IgD-negative memory B cell (primary cell): Measurements from ENCODE around the gene CDH7. TPM values are rescaled to one million over a fixed set of nuclear protein-coding genes. Genes with fewer than 3 reads are reported as not detected.

Experiments used
- H3K27ac Mint-ChIP-seq, 3 donors: one replicate each; pipeline ENCODE4 v1.8.0; 2020 to 2022; ENCODE audit warnings: mild to moderate bottlenecking in 3 of 3, mixed read lengths in 3 of 3, moderate library complexity in 1 of 3
- H3K27me3 Mint-ChIP-seq: one replicate; pipeline ENCODE4 v1.8.0; 2021; ENCODE audit warnings: mixed read lengths
- H3K36me3 Mint-ChIP-seq: one replicate; pipeline ENCODE4 v1.8.0; 2020; ENCODE audit warnings: mild to moderate bottlenecking, mixed read lengths
- H3K4me1 Mint-ChIP-seq, 3 donors: one replicate each; pipeline ENCODE4 v1.8.0; 2020 to 2022; ENCODE audit warnings: mixed read lengths in 3 of 3, mild to moderate bottlenecking in 1 of 3
- H3K4me3 Mint-ChIP-seq, 4 donors: one replicate each; pipeline ENCODE4 v1.8.0; 2020 to 2022; ENCODE audit warnings: mild to moderate bottlenecking in 4 of 4, mixed read lengths in 4 of 4, moderate library complexity in 3 of 4
- H3K9me3 Mint-ChIP-seq, 3 donors: one replicate each; pipeline ENCODE4 v1.8.0; 2020 to 2021; ENCODE audit warnings: mixed read lengths in 3 of 3, mild to moderate bottlenecking in 1 of 3
- polyA plus RNA-seq: library from polyadenylated mRNA; unstranded; fragments of 300-500 nt; fragmentation: Illumina TruSeq; gene quantifications from one replicate; pipeline ENCODE4 v1.2.3, GENCODE V29; 2021

CDH7 gene, protein sequence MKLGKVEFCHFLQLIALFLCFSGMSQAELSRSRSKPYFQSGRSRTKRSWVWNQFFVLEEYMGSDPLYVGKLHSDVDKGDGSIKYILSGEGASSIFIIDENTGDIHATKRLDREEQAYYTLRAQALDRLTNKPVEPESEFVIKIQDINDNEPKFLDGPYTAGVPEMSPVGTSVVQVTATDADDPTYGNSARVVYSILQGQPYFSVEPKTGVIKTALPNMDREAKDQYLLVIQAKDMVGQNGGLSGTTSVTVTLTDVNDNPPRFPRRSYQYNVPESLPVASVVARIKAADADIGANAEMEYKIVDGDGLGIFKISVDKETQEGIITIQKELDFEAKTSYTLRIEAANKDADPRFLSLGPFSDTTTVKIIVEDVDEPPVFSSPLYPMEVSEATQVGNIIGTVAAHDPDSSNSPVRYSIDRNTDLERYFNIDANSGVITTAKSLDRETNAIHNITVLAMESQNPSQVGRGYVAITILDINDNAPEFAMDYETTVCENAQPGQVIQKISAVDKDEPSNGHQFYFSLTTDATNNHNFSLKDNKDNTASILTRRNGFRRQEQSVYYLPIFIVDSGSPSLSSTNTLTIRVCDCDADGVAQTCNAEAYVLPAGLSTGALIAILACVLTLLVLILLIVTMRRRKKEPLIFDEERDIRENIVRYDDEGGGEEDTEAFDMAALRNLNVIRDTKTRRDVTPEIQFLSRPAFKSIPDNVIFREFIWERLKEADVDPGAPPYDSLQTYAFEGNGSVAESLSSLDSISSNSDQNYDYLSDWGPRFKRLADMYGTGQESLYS
- polyA plus RNA-seq = not detected

DNA sequence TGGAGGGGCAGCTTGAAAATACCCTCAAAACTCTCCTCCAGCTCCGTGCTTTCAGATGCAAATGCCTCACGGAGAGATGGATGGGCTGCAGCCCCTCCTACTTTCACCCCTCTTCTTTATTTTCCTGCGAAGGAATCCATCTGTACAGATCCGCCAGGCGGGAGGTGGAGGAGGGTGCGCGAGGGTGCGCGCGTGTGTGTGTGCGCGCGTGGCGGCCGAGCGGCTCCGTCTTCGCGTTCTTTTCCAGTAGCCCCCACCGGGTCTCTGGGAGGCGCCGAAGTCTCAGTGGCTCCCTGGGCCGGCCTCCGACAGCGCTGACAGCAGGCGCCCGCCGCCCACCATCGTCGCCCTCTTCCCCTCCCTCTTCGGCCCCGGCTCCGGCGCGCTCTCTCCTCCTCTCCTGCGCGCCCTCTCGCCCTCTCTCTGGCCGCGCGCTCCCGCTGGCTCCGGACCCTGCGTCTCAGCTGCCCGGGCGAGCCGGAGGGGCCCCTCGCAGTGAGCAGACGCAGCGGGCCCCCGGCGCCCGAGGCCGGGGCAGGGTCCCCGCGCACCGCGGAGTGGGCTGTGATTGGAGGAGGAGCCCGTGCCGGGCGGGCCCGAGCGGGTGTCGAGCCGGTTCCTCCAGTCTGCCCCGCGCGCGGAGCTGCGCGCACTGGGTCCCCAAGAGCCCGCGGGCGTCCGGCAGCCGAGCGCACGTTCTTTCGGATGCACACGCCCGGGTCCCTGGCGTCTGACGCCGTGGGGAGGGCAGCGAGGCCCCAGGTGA lies at the start of gene CDH7:
Gene CDH7 (plus strand): TSS at position 624 of the 766 bp plus-strand sequence. CDS start 11,831 bp downstream, outside the sequence.
- no peaks in the 10 kb centered on the region for H3K4me1 Mint-ChIP-seq
- peaks cover 5% of the 10 kb centered on the region for H3K27me3 Mint-ChIP-seq
- H3K36me3 Mint-ChIP-seq = no peaks in the 10 kb centered on the region
- no peak within 1 kb of the TSS for H3K27ac Mint-ChIP-seq
- H3K9me3 Mint-ChIP-seq = peaks cover 0 to 2% (median 2%) of the 10 kb centered on the region in 3 donors
- H3K4me3 Mint-ChIP-seq = peak within 1 kb of the TSS in 1 of 4 donors; percentile 15

DNA sequence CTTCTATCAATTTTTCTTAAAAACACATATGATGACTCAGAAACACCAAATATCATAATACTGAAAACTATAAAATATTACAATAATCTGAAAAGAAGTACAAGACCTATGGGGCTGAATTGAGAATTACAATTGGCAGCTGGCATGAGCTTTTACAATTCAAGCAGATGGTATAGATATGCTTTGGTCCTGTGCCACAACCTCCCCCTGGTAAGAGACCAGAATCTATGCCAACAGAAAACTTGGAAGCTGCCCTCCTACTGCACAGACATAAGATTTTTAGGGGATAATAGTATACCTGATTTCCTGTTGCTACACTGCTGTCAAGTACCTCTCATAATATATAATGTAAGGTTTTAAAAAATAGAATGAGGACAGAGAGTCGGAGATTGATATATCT lies 46.8 kb upstream of the CDH7 start:
- Mint-ChIP-seq H3K27ac (no peak overlapping the region), H3K9me3 (peaks cover 2 to 6% (median 4%) of the 10 kb centered on the region in 3 donors), H3K4me1 (no peaks in the 10 kb centered on the region), H3K4me3 (no peak overlapping the region), H3K36me3 (no peaks in the 10 kb centered on the region), H3K27me3 (no peaks in the 10 kb centered on the region)

DNA sequence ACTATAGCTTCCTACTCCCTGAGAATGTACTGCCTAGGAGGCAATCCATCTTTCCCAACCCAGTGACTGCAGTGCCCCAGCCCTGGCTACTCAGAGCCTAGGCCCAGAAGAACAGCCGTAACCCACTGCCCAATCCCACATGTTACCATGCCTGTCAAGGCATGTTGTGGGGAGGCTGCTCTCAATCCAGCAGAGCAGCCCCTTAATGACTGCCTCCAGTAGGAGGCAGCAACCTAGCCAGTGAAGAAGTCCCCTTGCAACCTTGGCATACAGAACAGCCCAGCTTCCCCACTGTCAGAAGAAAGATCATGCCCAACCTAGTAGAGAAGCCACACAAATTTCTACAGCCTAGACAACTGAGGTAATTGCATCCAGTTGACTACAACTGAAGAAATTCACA lies 44.2 kb upstream of the CDH7 start:
- no peaks in the 10 kb centered on the region for H3K4me1 Mint-ChIP-seq
- no peaks in the 10 kb centered on the region for H3K36me3 Mint-ChIP-seq
- H3K4me3 Mint-ChIP-seq = no peak overlapping the region
- H3K27me3 Mint-ChIP-seq = no peaks in the 10 kb centered on the region
- H3K9me3 Mint-ChIP-seq = peaks cover 0 to 8% (median 2%) of the 10 kb centered on the region in 3 donors
- H3K27ac Mint-ChIP-seq = no peak overlapping the region

DNA sequence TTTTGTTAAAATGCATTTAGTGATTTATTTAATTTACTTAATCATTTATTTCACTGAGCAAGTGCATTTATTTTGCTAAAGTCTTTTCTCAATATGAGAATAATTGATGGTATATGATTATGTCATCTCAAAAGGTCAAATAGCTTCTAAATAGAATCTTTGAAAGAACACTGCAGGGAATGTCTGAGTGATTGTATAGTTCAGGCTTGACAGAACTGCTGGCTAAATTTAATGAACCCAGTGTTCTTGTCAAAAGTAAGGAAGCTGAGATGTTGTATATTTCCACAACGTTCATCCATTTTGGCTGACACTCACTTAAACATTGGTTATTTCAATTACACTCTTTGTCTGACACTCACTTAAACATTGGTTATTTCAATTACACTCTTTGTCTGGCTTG lies 39.3 kb upstream of the CDH7 start:
- H3K27ac Mint-ChIP-seq = no peak overlapping the region

DNA sequence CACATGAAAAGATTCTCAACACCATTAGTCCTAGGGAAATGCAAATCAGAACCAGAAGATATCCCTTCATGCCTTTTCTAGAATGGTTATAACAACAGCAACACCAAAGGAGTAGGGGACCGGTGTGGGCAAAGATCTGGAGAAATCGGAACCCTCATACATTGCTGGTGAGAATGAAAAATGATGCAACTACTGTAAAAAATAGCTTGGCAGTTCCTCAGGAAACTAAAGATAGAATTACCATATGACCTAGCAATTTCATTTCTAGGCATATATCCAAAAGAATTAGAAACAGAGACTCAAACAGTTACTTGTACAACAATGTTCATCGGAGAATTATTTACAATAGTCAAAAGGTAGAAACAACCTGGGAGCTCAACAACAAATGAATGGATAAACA lies 29.2 kb upstream of the CDH7 start:
- H3K27me3 Mint-ChIP-seq = no peaks in the 10 kb centered on the region
- no peaks in the 10 kb centered on the region for H3K36me3 Mint-ChIP-seq
- H3K9me3 Mint-ChIP-seq = peaks cover 2 to 8% (median 3%) of the 10 kb centered on the region in 3 donors
- H3K4me3 Mint-ChIP-seq = no peak overlapping the region
- H3K4me1 Mint-ChIP-seq = peaks cover 0 to 2% (median 0%) of the 10 kb centered on the region in 3 donors
- H3K27ac Mint-ChIP-seq = no peak overlapping the region

More for the DNA sequence above, 39.3 kb upstream of the CDH7 start:
- H3K4me3 Mint-ChIP-seq = no peak overlapping the region
- no peaks in the 10 kb centered on the region for H3K27me3 Mint-ChIP-seq
- no peaks in the 10 kb centered on the region for H3K36me3 Mint-ChIP-seq
- peaks cover 0 to 6% (median 2%) of the 10 kb centered on the region in 3 donors for H3K9me3 Mint-ChIP-seq
- no peaks in the 10 kb centered on the region for H3K4me1 Mint-ChIP-seq

DNA sequence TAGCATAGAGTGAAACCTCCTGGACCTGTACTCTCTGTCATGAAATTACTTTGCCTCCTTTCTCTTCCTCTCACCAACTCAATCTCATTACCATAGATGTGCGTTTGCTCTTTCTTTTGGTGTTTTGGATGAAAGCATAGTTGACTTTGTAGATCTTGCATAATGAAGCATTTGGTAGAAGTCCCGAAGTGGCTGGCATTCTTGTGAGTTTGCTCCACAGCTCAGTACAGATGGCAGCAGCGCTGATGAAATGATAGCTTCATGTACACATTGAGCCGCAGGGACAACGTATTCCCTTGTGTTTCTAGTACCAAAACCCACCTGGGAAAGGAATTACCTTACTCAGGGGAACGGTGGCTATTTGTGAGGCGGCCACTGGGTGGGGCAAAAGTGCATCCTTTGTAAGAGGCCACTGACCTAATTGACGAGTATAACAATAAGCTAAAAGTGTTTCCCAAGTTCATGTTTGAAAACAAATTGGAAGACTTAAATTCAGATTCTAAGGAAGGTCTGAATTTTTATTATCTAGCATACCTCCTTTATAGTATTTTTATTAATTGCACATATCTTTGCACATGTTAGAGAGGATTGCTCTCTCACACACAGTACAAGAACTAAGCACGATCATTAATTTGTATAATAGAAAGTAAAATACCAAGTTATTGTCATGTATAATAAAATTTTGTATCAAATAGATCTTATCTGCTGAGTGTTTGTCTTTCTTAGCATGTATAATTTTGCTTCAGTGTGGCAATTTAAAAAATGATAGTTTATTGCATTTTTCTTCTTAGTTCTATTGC lies 25.4 kb upstream of the CDH7 start:
- Mint-ChIP-seq H3K27me3 (no peaks in the 10 kb centered on the region), H3K4me3 (no peak overlapping the region), H3K27ac (peak overlapping the region in 1 of 3 donors; percentile 20), H3K9me3 (peaks cover 0 to 3% (median 0%) of the 10 kb centered on the region in 3 donors), H3K36me3 (no peaks in the 10 kb centered on the region), H3K4me1 (peaks cover 0 to 2% (median 0%) of the 10 kb centered on the region in 3 donors)

DNA sequence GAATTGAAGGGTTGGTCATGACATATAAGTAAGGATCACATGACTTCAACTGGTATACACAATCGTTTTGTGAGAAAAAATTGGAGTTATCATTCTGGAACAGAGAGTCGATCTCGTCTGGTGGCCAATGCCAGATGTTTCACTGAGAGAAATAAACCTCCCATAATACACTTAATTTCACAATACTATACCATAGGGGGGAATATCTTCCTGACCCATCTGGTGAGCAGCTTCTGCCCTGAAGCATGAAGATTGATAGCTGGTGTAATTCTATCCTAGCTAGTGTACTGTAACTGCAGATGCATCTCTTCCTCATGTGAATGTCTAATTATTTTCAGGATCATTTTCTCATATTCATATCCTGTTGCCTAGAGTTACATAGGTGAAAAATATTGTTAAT lies 15.7 kb upstream of the CDH7 start:
- no peaks in the 10 kb centered on the region for H3K36me3 Mint-ChIP-seq
- no peak overlapping the region for H3K27ac Mint-ChIP-seq
- no peaks in the 10 kb centered on the region for H3K9me3 Mint-ChIP-seq
- H3K4me3 Mint-ChIP-seq = no peak overlapping the region
- H3K27me3 Mint-ChIP-seq = no peaks in the 10 kb centered on the region
- H3K4me1 Mint-ChIP-seq = no peaks in the 10 kb centered on the region

DNA sequence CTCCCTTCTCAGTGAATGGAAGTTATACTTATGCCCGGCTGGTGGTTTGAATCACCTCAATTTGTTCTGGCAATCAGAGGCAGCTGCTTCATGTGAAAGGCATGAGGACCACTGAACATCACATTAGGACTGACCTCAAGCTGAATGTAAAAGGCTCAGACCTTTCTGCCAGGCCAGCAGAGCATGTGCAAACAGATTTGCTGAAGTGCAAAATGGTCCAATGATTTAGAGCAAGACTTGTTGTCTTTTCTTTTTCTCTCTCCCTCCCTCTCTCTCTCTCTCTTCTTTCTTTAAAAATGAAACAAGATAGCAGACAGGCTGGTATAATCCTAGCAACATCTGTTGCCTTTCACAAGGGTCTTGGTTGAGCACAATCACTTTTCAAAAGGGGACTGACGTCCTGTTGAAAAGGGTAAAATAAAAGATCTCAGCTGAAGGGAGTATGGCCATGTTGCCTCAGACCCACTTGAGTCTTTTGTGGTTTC lies 13.3 kb upstream of the CDH7 start:
- H3K4me1 Mint-ChIP-seq = no peaks in the 10 kb centered on the region
- H3K4me3 Mint-ChIP-seq = no peak overlapping the region
- no peaks in the 10 kb centered on the region for H3K27me3 Mint-ChIP-seq
- no peaks in the 10 kb centered on the region for H3K36me3 Mint-ChIP-seq
- peaks cover 0 to 3% (median 0%) of the 10 kb centered on the region in 3 donors for H3K9me3 Mint-ChIP-seq
- H3K27ac Mint-ChIP-seq = no peak overlapping the region

DNA sequence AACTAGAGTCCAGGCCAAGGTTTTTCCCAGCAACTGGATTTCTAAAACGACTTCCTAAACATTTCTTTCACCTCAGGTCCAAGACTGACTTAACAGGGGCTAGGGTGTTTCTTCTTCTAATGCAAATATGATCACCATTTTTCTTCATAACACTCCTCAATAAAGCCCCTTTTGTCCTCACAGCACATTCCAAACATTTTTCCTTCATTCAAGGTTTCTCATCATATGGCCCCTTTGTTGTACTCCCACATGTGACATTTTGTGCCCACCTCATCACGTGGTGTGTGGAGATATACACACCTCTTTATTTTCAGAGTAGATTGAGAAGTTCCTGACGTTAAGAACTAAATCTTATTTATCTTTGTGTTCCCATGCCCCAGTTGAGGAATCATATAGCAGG lies 3.9 kb upstream of the CDH7 start:
- H3K9me3 Mint-ChIP-seq = peaks cover 0 to 2% (median 0%) of the 10 kb centered on the region in 3 donors
- peaks cover 5% of the 10 kb centered on the region for H3K27me3 Mint-ChIP-seq

DNA sequence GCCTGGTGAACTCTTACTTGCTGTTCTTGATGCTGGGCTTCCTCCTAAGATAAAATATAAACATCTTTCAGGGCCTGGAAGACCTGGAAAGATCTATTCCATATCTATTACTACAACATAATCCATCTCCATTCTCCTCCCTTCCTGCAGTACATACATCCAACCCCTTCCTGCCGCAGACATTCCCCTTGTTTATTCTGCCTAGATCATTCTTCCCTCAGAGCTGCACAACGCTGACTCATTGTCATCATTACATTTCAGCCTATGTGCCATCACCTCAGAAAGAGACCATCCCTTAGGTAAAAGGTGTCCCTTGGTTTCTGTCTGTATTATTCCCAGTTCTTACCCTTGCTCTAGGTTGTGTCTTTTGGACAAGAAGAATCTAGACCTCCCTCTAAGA lies 2.5 kb upstream of the CDH7 start:
- Mint-ChIP-seq H3K27me3 (peaks cover 5% of the 10 kb centered on the region), H3K4me3 (no peak overlapping the region), H3K9me3 (peaks cover 0 to 2% (median 0%) of the 10 kb centered on the region in 3 donors), H3K36me3 (no peaks in the 10 kb centered on the region), H3K27ac (no peak overlapping the region), H3K4me1 (no peaks in the 10 kb centered on the region)

More for the DNA sequence above, 3.9 kb upstream of the CDH7 start:
- Mint-ChIP-seq H3K27ac (no peak overlapping the region), H3K4me3 (no peak overlapping the region), H3K4me1 (no peaks in the 10 kb centered on the region), H3K36me3 (no peaks in the 10 kb centered on the region)

DNA sequence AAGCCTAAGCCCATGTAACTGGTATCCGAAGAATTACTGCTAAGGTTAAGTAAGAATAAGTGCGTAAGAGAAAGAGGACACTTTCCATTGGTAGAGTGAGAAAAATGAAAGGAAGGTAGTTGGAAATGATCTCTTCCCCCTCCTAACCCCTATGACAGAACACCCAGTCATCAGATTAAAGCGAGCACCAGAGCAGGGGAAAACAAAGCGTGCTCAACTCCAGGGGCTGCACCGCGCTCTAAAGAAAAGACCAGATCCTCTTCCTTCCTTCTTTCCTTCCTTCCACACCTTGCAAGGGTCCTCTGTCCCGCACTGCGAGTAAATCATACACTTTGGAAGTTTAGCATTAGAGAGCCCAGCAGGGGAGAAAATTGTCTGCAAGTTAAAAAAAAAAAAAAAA lies 971 bp upstream of the CDH7 start:
- no peaks in the 10 kb centered on the region for H3K36me3 Mint-ChIP-seq
- H3K9me3 Mint-ChIP-seq = peaks cover 0 to 2% (median 0%) of the 10 kb centered on the region in 3 donors
- H3K4me1 Mint-ChIP-seq = no peaks in the 10 kb centered on the region
- H3K27ac Mint-ChIP-seq = no peak overlapping the region
- H3K27me3 Mint-ChIP-seq = peaks cover 5% of the 10 kb centered on the region
- H3K4me3 Mint-ChIP-seq = peak overlapping the region in 1 of 4 donors; percentile 15

DNA sequence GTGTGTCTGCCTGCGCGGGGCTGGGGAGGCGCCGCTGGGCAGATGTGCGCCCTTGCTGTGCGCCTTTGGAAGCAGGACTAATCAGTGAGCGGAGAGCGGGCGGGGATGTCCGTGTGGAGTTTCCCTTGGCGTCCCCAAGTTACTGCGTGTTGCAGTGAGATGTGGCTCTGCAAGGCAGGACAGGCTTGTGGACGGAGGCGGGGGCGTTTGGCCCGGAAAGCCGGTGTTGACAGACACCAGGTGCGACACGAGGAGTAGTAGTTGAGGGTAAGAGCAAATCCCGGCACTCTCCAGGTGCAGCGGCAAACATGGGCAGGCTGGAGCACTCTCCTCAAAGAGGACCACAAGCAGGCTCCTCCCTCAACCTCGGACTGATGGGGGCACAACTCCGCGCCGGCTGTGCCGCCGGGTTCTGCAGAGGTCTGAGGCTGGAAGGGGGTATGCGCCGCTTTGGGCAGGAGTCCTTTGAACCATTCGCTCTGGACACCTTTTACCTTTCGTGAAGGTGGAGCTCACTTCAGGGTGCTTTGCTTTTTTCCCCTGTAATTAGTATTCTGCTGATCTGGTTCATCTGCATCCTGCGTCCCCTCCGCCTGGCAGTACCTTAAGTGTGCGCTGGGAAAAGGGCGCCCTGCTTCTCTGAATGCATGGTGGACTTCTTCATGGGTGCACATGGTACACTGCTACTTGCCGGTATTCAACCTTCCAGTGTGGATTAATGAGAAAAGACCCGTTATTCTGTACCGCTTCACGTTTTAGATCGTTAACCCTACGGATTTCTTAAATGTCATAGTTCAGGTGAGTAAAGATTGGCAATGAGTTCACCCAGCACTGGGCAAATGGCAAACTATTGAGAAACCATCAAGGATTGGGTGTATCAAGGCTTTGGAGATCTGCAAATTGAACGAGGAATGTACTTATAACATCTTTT lies 608 bp downstream of the CDH7 start:
- H3K36me3 Mint-ChIP-seq = no peaks in the 10 kb centered on the region
- H3K4me1 Mint-ChIP-seq = no peaks in the 10 kb centered on the region
- peaks cover 5% of the 10 kb centered on the region for H3K27me3 Mint-ChIP-seq
- H3K9me3 Mint-ChIP-seq = peaks cover 0 to 2% (median 2%) of the 10 kb centered on the region in 3 donors
- no peak overlapping the region for H3K27ac Mint-ChIP-seq
- no peak overlapping the region for H3K4me3 Mint-ChIP-seq

DNA sequence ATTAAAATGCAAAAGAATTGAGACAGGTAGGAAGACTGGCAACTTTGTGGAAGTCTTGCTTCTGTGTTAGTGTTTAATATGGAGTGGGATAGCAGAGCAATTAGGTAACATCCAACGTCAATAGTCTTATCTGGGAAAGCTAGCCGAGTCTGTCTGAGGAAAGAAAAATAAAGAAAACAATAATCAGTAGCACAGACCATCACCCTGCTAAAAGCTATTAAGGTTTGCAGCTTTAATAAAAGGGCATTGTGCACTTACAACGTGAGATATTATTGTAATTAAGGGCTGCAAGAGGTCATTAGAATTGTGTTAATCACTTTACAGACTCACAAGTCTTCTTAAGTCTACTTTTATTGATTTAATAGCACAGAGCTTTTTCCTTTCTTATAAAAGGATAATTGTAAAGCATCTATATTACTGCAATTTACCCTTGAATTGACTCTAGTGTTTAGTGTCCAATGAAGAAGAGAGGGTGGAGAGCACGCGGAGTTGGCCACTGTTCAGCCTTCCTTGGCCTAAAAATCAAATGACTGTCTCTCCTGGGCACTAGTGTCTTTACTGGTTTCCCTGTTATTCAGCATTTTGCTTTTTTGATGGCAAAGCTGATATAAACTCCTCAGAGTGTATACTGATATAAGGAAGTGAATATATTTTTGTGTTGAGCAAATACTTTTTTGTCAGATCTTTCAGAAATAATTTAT lies 2.0 kb downstream of the CDH7 start:
- H3K27ac Mint-ChIP-seq = no peak overlapping the region
- no peaks in the 10 kb centered on the region for H3K36me3 Mint-ChIP-seq
- no peaks in the 10 kb centered on the region for H3K4me1 Mint-ChIP-seq
- H3K9me3 Mint-ChIP-seq = peaks cover 0 to 3% (median 2%) of the 10 kb centered on the region in 3 donors
- H3K27me3 Mint-ChIP-seq = peaks cover 5% of the 10 kb centered on the region
- H3K4me3 Mint-ChIP-seq = no peak overlapping the region
